GM18520 (cell line): ENCODE data around the gene RNGTT.
"Not testable (repeated sequence)": the region's sequence is repeated elsewhere in the genome, so short reads cannot be mapped to it uniquely, and the experiment has no call there.

ENCODE experiments used
- ATAC-seq: cut with Tn5 transposase; IDR thresholded peaks from one replicate; pipeline ENCODE4 v1.9.1; 2021; ENCODE audit not compliant: unreplicated experiment

The RNGTT gene

GRCh38 chr6:88963139-88964090 lies at the start of gene RNGTT:
RNGTT (minus strand) TSS chr6:88963618; CDS start chr6:88963409, 209 bp downstream.
- peak; percentile 93 for ATAC-seq

- ATAC-seq: no peak
These were observed 48.0 kb upstream of the RNGTT start for GRCh38 chr6:89011436-89011835.

- no peak for ATAC-seq
These were observed 47.4 kb upstream of the RNGTT start for GRCh38 chr6:89010825-89011224.

GRCh38 chr6:89009624-89010059 lies 46.2 kb upstream of the RNGTT start:
- ATAC-seq: no peak

- no peak for ATAC-seq
These were observed 45.5 kb upstream of the RNGTT start for GRCh38 chr6:89008815-89009374.

GRCh38 chr6:89008001-89008814 lies 44.8 kb upstream of the RNGTT start:
- no peak for ATAC-seq

GRCh38 chr6:89007209-89008000 lies 44.0 kb upstream of the RNGTT start:
- ATAC-seq: no peak

- ATAC-seq: no peak
These were observed 39.1 kb upstream of the RNGTT start for GRCh38 chr6:89002523-89002922.

GRCh38 chr6:88997327-88997726 lies 33.9 kb upstream of the RNGTT start:
- no peak for ATAC-seq

GRCh38 chr6:88992741-88993552 lies 29.5 kb upstream of the RNGTT start:
- ATAC-seq: no peak

GRCh38 chr6:88989215-88989614 lies 25.8 kb upstream of the RNGTT start:
- no peak for ATAC-seq

GRCh38 chr6:88987922-88988321 lies 24.5 kb upstream of the RNGTT start:
- no peak for ATAC-seq

GRCh38 chr6:88985901-88986300 lies 22.5 kb upstream of the RNGTT start:
- ATAC-seq: no peak

GRCh38 chr6:88984606-88985005 lies 21.2 kb upstream of the RNGTT start:
- no peak for ATAC-seq

- no peak for ATAC-seq
These were observed 20.7 kb upstream of the RNGTT start for GRCh38 chr6:88984152-88984551.

- no peak for ATAC-seq
These were observed 20.1 kb upstream of the RNGTT start for GRCh38 chr6:88983532-88983931.

- ATAC-seq: not testable (repeated sequence)
These were observed 19.7 kb upstream of the RNGTT start for GRCh38 chr6:88983129-88983528.

GRCh38 chr6:88982720-88983119 lies 19.3 kb upstream of the RNGTT start:
- no peak for ATAC-seq

GRCh38 chr6:88975369-88975768 lies 12.0 kb upstream of the RNGTT start:
- no peak for ATAC-seq
